ENCODE results near the gene SND1. TPM values are rescaled to one million over a fixed set of nuclear protein-coding genes. Genes with fewer than 3 reads are reported as not detected.

The SND1 gene
- total and polyA plus RNA-seq, 2 donors (not counting 3 experiments of a cell fraction or from before 2014, with no cell fraction given): 116 to 249 TPM

- H3K4me2 ChIP-seq (ENCODE audit: insufficient read depth, low read length): no peak overlapping the region
- peaks cover 23% of the 10 kb centered on the region for H3K4me1 ChIP-seq (ENCODE audit: control insufficient read depth, extremely low read depth, insufficient read depth, low read length)
- H3K27me3 ChIP-seq (ENCODE audit: control insufficient read depth in 2 of 2, insufficient read depth in 2 of 2, low read length in 2 of 2): no peaks in the 10 kb centered on the region
- H4K20me1 ChIP-seq (replicated peaks; ENCODE audit: control insufficient read depth, extremely low read depth, insufficient read depth, low read length): no peaks in the 10 kb centered on the region
- no peak overlapping the region for H3K4me3 ChIP-seq (replicated peaks in 1 of 3; ENCODE audit: insufficient read depth in 1 of 3, low read depth in 1 of 3, low read length in 3 of 3)
- TF ChIP-seq POLR2A (IDR thresholded peaks at IDR 0.05; ENCODE audit: low read depth, low read length): no peak
- no peak for TF ChIP-seq MYC (IDR thresholded peaks at IDR 0.05; ENCODE audit: low read depth, low read length)
- TF ChIP-seq JUN (IDR thresholded peaks at IDR 0.05; ENCODE audit: borderline replicate concordance, insufficient read depth, insufficient read length, low read depth): no peak
- intact Hi-C loops (cut with micrococcal nuclease): no loop called here
- FAIRE-seq (no peak), DNase-seq (ENCODE audit: low read depth, low spot score) (no peak)
- CTCF ChIA-PET: interaction anchor here (0.9 to 1.7 kb wide), 3 partner anchors 11 to 177 kb away, joined by 3 to 5 read pairs (median 4); no protein-coding TSS in a partner anchor
- POLR2A ChIA-PET: no interaction called here
- peak overlapping the region; percentile 34 for H3K27ac ChIP-seq (ENCODE audit: insufficient read depth, low read depth, low read length)
- H3K36me3 ChIP-seq (ENCODE audit: control insufficient read depth in 2 of 2, extremely low read depth in 1 of 2, insufficient read depth in 2 of 2, low read length in 2 of 2): peaks cover 0 to 10% of the 10 kb centered on the region in 2 experiments
- H3K79me2 ChIP-seq (ENCODE audit: control insufficient read depth, insufficient read depth, low read length): peaks cover 24% of the 10 kb centered on the region
- no peaks in the 10 kb centered on the region for H3K9me3 ChIP-seq (replicated peaks; ENCODE audit: control insufficient read depth, insufficient read depth, low read length)
- dilution Hi-C loops (cut with MboI; ENCODE audit: extremely low pct_ligation_motif_present, low sequenced_read_pairs): no loop called here
- H3K9ac ChIP-seq (replicated peaks; ENCODE audit: extremely low read depth, insufficient read depth, low read length): no peak overlapping the region
- BruUV-seq (replicated peaks): no TSS peak
- H3K9me1 ChIP-seq (replicated peaks; ENCODE audit: control insufficient read depth, extremely low read depth, insufficient read depth, low read length): no peaks in the 10 kb centered on the region
- H2AFZ ChIP-seq (ENCODE audit: low read depth, low read length): no peak overlapping the region
Observed at GRCh38 chr7:127885222-127885772, 233.3 kb downstream of the SND1 start.

DNA sequence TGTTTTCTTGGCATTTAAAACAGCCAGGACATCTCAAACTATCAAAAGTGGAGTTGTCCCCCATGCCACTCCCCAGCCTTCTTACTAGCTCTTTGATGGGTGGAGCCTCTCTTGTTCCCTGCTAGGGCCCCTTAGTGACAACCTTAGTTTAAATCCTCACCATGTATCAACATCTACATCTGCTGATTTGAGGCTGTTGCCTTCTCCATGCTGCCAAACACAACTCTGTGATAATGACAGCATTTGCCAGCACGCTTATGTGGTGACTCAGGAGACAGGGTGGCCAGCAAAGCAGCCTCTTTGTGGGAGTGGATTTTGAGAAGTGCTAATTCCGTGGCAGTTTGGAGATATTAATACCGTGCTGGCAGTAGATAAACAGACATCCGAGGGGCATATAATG, 233.8 kb downstream of the SND1 start:
- Histone ChIP-seq H3K79me2 (ENCODE audit: control insufficient read depth, insufficient read depth, low read length) (peaks cover 21% of the 10 kb centered on the region), H3K9me3 (replicated peaks; ENCODE audit: control insufficient read depth, insufficient read depth, low read length) (no peaks in the 10 kb centered on the region), H3K4me2 (ENCODE audit: insufficient read depth, low read length) (no peak overlapping the region), H3K36me3 (ENCODE audit: control insufficient read depth in 2 of 2, extremely low read depth in 1 of 2, insufficient read depth in 2 of 2, low read length in 2 of 2) (peaks cover 0 to 10% of the 10 kb centered on the region in 2 experiments), H3K9me1 (replicated peaks; ENCODE audit: control insufficient read depth, extremely low read depth, insufficient read depth, low read length) (no peaks in the 10 kb centered on the region), H3K9ac (replicated peaks; ENCODE audit: extremely low read depth, insufficient read depth, low read length) (no peak overlapping the region), H3K27me3 (ENCODE audit: control insufficient read depth in 2 of 2, insufficient read depth in 2 of 2, low read length in 2 of 2) (no peaks in the 10 kb centered on the region), H4K20me1 (replicated peaks; ENCODE audit: control insufficient read depth, extremely low read depth, insufficient read depth, low read length) (no peaks in the 10 kb centered on the region), H3K4me1 (ENCODE audit: control insufficient read depth, extremely low read depth, insufficient read depth, low read length) (peaks cover 23% of the 10 kb centered on the region), H3K4me3 (replicated peaks in 1 of 3; ENCODE audit: insufficient read depth in 1 of 3, low read depth in 1 of 3, low read length in 3 of 3) (no peak overlapping the region), H3K27ac (ENCODE audit: insufficient read depth, low read depth, low read length) (peak overlapping the region; percentile 34), H2AFZ (ENCODE audit: low read depth, low read length) (no peak overlapping the region)
- peak; percentile 57 for DNase-seq (ENCODE audit: low read depth, low spot score)
- peak; percentile 8 for FAIRE-seq
- TF ChIP-seq JUN (IDR thresholded peaks at IDR 0.05; ENCODE audit: borderline replicate concordance, insufficient read depth, insufficient read length, low read depth): peak; percentile 8
- TF ChIP-seq, protein P1, sequence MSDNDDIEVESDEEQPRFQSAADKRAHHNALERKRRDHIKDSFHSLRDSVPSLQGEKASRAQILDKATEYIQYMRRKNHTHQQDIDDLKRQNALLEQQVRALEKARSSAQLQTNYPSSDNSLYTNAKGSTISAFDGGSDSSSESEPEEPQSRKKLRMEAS (IDR thresholded peaks at IDR 0.05; ENCODE audit: insufficient read depth, insufficient read length): no peak
- ChIA-PET POLR2A (no interaction called here), CTCF (interaction anchor here (0.9 to 1.7 kb wide), 3 partner anchors 11 to 177 kb away, joined by 3 to 5 read pairs (median 4); no protein-coding TSS in a partner anchor)
- intact Hi-C loops (cut with micrococcal nuclease) (no loop called here), dilution Hi-C loops (cut with MboI; ENCODE audit: extremely low pct_ligation_motif_present, low sequenced_read_pairs) (no loop called here)
- no TSS peak for BruUV-seq (replicated peaks)

Measured in endothelial cell of umbilical vein (primary cell).